ENCODE results near the gene CPN1.
"Not testable (repeated sequence)": the region's sequence is repeated elsewhere in the genome, so short reads cannot be mapped to it uniquely, and the experiment has no call there.

CPN1 gene

DNA sequence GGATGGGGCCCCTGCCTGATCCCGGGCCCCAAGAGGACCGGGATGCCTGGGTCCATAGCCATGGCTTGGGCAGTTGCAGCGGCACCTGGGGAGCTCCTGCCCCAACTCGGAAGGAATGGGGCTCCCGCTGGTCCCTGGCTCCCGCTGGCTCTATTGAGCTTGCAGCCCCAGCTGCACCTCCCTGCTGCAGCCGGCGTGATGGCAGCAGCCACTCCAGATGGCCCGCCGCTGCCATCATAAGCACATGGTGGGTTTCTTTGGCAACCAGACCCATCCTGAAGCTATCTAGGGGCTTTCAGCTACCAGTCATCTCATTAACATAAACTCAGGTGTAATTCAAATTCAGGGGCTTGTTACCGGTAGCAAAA lies 60.8 kb downstream of the CPN1 start:
- DNase-seq: no peak

DNA sequence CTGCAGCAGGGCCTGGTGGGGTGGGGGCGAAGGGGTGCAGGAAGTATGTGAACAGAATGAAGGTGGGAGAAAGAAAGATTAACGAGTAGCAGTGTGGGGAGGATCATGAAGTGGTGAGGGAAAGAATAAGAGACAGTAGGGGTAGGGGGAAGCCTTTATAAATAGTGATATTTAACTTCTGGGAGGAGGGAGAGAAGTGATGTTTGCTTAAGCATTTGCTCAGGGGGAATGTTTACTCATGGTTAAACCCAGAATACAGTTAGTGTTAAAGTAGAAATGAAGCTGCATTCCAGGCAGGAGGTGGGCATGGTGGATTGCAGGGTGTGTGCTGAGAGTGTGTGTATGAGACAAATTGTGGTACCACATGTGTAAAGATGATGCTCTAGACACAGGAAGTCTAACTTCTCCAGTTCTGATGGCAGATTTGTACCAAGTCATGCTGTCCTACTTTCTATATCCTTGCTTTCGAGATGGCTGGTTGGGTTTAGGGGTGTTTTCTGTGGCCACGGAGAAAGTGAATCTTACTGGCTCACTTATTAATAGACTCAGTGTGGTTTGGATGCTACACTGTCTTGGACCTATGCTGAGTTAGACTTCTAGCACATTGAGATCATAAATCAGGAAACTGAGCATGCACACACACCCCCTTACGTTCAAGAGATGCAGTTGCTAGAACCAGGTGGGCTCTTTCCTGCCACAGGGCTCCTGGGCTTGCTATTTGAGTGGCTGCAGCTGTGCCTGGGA lies 61.4 kb downstream of the CPN1 start:
- no peak for DNase-seq

DNA sequence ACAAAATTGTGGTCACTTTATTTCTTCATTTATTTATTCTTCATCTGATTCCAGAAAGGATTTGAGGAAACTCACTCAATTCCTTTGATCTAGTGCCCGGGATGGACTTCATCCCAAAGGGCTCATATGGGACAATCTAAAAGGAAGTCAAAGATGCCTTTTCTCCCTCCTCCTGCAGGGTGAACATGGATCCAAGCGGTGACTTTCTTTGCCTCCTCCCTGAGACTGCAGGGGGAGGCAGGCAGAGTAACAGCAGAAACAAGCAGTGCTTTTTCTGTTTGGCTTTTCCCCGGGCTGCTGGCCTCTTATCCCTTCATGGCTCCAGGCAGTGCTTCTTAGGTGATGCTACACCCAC lies 61.9 kb downstream of the CPN1 start:
- no peak for DNase-seq

DNA sequence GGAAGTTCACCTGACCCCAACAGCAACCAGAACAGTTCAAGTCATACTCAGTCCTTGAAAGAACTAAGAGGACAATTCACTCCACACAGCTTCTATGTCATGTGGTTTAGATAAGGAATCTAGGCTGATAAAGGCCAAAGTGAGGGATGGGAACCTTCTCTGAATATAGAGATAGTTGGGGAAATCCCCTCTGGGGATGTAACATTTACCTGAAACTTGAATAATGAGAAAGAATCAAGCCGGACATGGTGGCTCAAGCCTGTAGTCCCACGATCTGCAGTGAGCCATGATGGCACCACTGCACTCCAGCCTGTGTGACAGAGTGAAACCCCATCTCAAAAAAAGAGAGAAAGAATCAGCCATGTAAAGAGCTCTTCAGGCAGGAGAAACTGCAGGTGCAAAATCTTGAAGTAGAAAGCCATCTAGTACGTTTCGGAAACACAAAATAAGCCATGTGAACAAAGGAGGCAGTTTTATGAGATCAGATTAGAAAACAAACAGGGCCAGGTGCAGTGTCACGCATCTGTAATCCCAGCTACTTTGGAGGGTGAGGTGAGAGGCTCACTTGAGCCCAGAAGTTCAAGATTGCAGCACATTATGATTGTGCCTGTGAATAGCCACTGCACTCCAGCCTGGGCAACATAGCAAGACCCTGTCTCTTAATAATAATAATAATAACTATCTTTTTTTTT lies 67.5 kb downstream of the CPN1 start:
- no peak for DNase-seq

DNA sequence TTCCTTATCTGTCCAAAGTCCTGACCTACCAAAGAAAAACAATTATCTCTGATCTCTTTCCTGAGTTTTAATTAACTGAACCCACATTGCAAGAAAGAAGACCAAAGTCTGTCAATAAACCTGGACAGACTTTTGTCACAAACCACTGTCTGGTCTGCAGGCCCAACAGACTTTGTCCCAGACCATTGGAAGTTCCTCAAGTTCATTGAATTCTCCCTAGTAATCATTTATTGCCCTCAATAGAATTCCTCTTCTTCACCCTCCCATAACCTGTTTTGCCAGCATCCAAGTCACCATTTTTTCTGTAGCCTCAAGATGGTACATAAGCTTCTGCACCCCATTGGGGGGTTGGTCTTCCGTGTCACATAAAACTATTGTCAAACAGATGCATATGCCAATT lies 68.0 kb downstream of the CPN1 start:
- DNase-seq: no peak

DNA sequence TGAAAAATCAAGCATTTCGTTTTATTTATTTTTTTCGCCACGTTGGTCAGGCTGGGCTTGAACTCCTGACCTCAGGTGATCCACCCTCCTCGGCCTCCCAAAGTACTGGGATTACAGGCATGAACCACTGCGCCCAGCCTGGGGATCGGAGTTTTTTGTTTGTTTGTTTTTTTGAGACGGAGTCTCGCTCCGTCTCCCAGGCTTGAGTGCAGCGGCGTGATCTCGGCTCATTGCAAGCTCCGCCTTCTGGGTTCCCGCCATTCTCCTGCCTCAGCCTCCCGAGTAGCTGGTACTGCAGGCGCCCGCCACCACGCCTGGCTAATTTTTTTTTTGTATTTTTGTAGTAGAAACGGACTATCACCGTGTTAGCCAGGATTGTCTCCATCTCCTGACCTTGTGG lies 69.8 kb downstream of the CPN1 start:
- not testable (repeated sequence) for DNase-seq

DNA sequence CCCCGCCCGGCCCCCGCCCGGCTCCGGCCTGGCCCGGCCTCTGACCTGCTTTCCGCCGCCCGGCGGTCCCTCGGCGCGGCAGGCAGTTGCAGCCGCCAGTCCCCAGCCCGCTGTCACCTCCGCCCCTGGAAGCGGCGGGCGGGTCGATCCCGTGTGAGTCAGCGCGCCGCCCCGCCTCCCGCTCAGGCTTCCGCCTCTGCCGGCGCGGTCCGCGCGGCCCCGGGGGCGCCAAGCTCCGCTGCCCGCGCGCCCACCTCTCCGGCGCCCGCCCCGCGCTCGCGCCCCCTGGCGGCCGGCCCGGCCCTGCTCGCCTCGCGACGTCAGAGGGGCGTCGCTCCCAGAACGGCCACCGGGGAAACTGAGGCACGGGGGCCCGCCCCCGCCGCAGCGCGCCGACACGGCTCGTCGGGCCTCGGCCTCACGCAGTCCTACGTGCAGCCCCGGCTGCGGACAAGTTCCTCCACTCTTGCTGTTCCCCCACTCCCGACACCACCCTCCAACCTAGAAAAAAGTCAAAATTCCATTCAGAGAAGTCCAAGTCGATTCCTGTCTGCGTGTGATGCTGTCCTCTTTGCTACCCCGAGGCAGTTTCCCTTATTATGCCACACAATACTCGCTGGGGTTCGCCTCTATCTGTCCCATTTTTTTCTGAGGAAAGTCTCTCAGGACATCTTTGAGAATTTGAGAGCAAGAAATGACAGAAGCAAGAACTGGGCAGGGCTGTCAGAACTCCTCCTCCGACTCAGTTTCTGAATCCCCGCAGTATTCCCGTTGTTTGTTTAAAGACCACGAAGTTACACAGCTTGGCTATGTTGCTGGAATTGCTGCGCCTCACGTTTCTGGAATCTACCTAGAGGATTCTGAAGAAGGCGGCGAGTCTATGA lies 71.6 kb downstream of the CPN1 start, which contains the start of gene DNMBP:
TSS of gene DNMBP (minus strand) at position 155 of the 884 bp plus-strand sequence. CDS start 37,823 bp downstream, outside the sequence.
- peak; percentile 83 to 86 for DNase-seq

DNA sequence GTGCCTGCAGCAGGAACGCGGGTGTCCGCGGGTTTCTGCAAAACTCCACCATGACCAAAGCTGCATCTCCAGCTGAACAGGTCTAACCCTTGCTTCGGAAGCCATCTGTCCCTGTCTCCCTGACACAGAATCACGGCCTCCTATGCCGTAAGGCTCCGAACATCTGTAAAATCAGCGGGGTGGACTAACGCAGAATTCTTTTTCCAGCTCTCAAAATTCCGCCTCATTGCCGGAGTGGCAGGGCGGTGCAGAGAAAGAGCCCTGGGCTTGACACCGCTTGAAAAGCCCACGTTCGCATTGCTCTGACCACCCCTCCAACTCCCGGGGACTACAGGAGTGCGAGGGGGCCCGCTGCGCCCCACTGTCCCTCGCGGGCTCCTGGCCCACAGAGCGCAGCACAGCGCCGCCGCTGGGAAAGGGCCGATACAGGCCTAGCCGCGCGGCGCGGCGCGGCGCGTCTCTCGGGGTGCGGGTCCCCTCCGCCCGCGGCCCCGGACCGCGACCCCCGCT lies 72.3 kb downstream of the CPN1 start:
- DNase-seq: peak in 1 of 2 donors; percentile 18

DNA sequence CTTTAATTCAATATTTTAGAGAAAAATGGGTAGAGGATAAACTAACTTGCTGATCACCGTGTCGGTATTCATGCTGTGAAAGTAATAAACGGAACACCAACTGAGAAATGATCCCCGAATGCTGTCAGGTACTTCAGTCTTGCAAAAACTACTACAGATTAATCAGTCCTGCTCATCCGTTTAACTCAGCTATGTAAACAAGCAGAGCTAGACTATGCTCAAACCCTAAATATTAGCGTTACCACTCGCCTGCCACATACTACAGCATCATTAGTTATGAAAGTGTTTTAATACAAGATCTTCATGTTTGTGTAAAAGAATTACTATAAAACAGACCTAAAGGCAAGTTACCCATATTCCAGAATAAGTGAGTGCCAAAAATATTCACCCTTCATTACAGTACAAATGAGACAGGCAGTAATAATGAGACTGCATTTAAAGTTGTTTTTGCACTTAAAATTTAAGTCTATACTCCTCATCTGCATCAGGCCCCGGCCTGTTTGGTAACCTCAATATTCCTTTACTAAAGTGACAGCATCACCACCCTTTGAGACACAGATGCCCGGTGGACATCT lies 72.9 kb downstream of the CPN1 start:
- DNase-seq: no peak

DNA sequence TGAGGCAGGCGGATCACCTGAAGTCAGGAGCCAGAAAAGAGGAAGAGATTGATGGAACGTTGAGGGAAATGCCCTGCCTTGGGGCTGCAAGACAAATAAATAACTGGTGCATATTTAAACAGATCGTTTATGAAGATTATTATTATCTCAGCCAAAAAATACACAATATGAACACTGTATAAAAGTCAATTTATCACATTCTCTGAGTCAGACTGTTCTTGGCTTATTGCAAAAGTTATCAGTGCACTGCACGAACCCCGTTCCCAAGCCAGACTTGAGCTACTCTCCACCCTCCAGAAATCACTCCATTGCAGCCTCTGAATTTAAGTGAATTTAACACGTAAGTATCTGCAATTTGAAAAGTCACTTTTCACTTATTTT lies 73.5 kb downstream of the CPN1 start:
- DNase-seq: no peak

DNA sequence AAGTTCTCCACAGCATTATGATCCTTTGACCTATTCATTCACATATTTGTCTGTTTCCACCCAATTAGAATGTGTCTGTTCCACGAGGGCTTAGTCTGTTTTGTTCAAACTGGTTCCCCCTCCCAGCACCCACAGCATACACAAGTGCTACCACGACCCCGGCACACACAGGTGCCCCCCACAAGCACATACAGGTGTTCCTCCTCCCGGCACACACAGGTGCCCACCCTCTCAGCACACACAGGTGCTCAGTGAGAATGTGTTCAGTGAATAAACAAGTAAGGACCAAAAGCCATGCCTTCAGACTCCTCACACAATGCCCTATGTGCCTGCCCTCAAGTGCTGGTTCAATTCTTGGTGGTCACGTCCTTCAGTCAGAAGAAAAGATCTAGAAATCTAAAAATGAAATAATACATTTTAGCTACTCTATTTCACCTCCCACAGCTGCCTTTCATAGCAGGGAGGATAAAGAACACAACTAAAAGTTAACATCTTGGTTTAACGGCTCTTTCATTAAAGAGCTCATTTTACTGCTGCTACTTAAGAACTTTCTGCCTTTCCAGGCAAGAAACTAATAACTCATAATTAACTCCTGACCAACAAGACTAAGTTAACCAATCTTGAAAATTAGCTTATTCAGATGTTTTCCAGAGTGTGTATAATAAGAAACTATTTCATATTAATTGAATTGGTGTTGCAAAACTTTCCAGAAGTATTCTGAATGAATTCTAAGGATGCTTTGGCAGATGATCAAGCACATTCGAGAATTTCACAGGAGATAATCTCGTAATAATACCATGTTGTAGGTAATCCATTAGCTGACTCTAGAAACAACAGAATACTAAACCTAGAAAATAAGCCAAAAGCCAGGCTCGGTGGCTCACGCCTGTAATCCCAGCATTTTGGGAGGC lies 74.2 kb downstream of the CPN1 start:
- DNase-seq: no peak

DNA sequence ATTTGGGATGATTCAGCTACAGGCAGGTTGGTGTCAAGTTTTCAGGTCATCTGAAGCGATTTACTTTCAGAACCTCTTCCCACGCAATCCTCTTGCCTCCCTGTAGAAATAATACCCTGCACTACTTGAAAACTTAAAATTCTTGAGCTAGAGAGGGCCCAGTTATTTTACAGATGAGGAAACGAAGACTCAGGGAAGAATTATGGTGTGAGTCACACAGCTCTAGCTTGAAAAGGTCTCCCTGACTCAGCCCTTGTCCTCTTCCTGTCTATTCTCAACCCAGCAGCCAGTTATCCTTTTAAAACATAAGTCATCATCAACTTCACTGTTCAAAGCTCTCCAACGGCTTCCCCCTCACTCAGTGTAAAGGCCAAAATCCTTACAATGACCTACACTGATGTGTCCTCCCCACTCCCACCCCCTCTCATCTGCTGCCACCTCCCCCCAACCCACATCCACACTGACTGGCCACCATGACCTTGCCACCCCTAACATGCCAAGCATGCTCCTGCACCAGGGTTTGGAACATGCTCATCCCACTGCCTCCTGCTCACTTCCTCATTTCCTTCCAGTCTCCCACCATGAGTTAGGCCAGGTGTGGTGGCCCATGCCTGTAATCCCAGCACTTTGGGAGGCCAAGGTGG lies 75.3 kb downstream of the CPN1 start:
- DNase-seq: peak in 1 of 2 donors; percentile 19

DNA sequence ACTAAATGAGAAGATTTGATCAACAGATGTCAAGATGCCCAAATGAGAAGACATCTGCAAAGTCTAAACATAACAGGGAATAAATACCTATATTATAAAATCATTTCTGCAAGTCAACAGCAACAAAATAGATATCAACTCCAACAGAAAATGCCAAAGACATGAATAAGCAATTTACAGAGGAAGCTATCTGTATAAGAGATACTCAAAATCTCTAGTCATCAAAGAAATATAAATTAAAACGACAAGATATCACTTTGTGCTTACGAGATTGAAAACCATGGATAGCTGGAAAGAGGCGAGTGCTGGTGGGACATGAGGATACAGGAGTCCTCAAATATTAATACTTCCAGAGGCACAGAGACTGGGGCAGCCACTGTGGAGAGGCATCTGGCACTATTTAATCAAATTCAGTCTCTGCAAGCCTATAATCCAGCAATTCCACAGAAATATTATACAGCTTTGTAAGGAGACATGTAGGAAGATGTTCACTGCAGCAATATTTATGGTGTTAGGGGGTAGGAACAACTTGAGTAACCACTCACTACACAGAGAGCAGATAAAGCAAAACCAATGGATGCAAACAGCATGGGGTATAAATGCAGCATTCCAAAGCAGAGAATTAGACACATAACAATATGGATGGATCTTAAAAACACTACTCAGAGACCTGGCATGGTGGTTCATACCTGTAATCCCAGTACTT lies 76.7 kb downstream of the CPN1 start:
- no peak for DNase-seq

DNA sequence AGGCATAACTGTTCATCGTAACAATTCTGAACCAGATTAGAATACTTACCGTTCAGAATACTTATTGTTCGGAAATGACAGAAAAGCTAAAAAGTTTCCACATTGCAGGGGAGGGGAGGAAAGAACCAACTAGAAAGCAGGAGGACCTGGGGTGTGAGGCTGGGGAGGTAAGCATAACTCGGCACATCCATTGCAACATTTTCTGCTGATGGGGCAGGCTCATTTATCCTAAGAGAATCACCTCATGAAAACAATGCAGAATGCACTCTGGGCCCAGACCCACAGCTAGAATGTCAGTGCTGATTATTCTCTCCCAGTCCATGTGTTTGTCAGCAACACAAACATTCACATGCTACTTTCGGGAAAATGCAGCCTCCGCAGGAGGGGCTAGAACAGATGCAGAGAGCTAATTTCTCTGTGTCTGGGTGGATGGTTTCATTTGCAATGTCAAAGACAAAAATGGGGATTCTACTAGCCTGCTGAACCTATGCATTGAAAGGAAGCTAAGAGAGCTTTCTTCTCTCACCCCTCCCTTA lies 81.5 kb downstream of the CPN1 start:
- DNase-seq: no peak

DNA sequence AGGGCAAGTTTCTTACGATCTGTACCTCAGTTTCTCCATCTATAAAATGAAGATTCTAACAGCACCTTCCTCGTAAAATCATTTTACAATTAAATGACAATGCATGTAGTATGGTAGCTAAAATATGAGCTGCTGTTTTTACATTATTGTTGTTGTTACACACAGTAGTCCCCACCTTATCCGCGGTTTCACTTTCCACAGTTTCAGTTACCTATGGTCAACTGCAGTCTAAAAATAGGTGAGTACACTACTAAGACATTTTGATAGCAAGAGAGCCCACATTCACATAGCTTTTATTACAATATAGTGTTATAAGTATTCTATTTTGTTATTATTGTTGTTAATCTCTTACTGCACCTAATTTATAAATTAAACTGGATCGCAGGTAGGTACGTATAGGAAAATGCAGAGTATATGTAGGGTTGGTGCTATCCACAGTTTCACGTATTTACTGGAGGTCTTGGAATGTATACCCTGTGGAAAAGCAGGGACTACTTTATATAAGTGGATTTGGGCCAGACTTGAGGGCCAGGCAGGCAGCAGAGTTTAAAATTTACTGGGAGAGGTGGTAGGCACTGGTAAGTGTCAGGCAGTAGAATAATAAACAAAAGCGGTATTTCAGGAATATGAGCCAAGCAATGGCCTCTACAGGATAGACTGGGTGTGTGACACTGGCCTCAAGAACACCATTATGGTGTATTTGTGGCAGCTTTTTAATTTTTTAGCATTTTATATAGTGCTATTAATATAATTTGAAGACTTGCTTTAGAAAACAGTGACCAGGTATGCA lies 82.2 kb downstream of the CPN1 start:
- DNase-seq: no peak

DNA sequence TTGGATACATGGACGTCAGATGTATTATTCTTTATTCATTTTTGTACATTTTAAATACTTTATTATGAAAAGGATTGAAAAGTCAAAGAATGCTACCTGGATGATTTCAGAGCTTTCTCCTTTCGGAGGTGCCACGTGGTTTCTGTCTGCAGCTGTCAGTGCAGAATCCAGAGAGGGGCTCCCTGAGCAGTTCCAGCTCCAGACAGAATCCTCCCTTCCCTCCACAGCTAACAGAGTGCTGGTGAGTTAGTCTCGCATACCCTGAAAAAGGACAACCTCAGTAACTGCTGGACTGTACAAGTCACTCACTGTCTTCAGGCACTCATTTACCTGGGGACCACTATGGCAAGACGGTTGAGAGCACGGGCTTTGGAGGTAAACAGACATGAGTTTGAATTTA lies 82.8 kb downstream of the CPN1 start:
- no peak for DNase-seq

DNA sequence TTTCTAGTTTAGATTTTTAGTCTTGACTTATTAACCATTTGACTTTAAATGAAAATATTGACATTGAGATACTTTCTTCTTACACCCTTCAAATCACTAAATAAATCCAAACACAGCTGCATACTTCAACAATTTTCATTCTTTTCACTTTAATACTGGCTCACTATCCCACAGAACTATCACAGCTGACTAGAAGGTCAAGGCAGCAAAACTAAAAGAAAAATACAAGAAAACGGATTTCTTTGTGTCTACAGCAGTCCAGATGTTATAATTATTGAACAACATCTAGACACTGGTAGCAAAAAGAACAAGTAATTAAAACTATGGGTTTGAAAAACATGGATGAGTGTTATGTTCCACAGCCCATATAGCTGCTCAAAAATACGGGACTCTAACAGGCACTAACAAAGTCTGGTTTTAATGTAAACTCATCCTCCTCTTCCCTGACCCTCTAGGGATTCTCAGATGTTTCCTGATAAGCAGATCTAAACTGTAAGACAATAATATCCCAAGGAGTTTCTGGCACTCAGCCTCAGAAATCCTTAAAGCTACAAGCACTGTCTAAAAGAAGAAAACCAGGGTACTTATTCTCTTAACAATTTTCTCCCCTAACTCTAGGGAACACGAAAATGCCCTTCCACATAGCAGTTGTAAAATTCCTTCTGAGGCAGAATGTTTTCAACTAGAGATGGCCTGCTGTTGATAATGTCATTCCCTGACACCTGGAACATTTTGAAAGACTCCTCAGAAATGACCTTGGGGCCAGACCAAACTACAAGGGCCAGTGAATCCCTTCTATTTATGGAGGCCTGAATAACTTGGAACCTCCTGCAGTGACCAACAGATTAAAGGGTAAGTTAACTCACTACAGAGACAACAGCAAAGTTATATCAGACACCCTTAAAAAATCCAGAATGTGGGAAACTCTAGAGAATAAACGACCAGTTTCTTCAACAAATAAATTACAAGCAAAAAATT lies 84.7 kb downstream of the CPN1 start:
- DNase-seq: no peak

DNA sequence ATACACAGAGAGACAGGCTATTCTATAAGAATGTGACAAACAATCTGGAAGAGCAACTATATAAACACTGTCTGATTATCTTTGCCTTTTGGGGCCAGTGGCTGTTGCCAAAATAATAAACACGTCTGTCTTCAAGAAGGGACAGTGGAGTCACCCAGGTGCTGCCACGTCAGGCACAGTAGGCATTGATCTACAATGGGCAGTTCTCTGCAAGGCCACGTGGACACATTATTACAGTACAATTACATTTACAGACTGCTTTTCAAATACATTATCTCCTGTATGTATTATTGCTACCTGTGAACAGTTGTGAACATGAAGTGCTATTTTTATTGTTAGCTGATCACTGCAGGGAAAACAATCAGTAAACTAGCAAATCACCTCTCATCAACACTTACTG lies 86.0 kb downstream of the CPN1 start:
- DNase-seq: no peak

Data from stimulated activated CD4-positive, alpha-beta T cell treated with anti-CD3 and anti-CD28 coated beads, Interleukin-2, amount 100 ng/mL, for 24 hours (primary cell).